ENCODE results near the gene NUP210L.

- no peak for TF ChIP-seq ZNF512 (CRISPR knock-in tag; IDR thresholded peaks at IDR 0.05)
- TF ChIP-seq FOXP4 (CRISPR knock-in tag; IDR thresholded peaks at IDR 0.05): no peak
- TF ChIP-seq HNRNPLL (IDR thresholded peaks at IDR 0.05; ENCODE audit: low read depth, low read length, poor library complexity, severe bottlenecking): no peak
- TF ChIP-seq CTCF (CRISPR knock-in tag; IDR thresholded peaks at IDR 0.05): no peak
- no peak for TF ChIP-seq ZBTB21 (CRISPR knock-in tag; IDR thresholded peaks at IDR 0.05)
- TF ChIP-seq MAX (IDR thresholded peaks at IDR 0.05): no peak
- no peak for TF ChIP-seq MNT (IDR thresholded peaks at IDR 0.05)
- TF ChIP-seq SMARCE1 (IDR thresholded peaks at IDR 0.05; ENCODE audit: borderline replicate concordance): no peak
Observed at GRCh38 chr1:154157520-154158306, 2.8 kb upstream of the NUP210L start.

Data from HepG2 (cell line).